K562 (cell line): ENCODE data around the gene C15orf61. TPM values are rescaled to one million over a fixed set of nuclear protein-coding genes. Genes with fewer than 3 reads are reported as not detected.

ENCODE experiments used
- HMG20B ChIP-seq: fragments of 250-450 bp; sonication (Bioruptor Pico); IDR thresholded peaks from 2 replicates; pipeline ENCODE4 v1.5.0; 2021; ENCODE audit warnings: mild to moderate bottlenecking
- HNRNPUL1 ChIP-seq: fragments of 200-400 bp; formaldehyde crosslinking; IDR thresholded peaks from 2 replicates; pipeline ENCODE4 v1.6.1; 2017; ENCODE audit warnings: low read length
- OTX1 ChIP-seq: fragments of 450-650 bp; formaldehyde crosslinking; IDR thresholded peaks from 2 replicates; pipeline ENCODE4 v1.4.0; 2022; ENCODE audit warnings: mild to moderate bottlenecking
- SMC3 ChIP-seq: conservative IDR thresholded peaks from 2 replicates; pipeline ENCODE4 v1.6.1; 2011; ENCODE audit warnings: low read depth, low read length, improper control_type of control experiment; ENCODE audit not compliant: insufficient read depth
- TEAD2 ChIP-seq: fragments of 450-650 bp; IDR thresholded peaks from 2 replicates; pipeline ENCODE4 v1.6.1; 2016; ENCODE audit warnings: missing genetic modification characterization, control low read depth, missing compliant biosample characterization
- polyA plus RNA-seq, 8 experiments: library from polyadenylated mRNA; depleted of rRNA in 4 of 8; stranded (reverse) in 5 of 8; unstranded in 3 of 8; fragments of >200 nt; fragmentation: Nextera tagmentation in 2 of 8; fragmentation: Illumina TruSeq in 1 of 8; extraction: Ambion mirVana in 2 of 8; extraction: Trizol in 1 of 8; gene quantifications; 2 replicates each; pipeline versions ENCODE4 v1.2.1 to v1.2.3, GENCODE V29; 2011 to 2014; ENCODE audit warnings: inconsistent platforms in 1 of 8, missing spikeins in 1 of 8
- total RNA-seq, 7 experiments: library from RNA; depleted of rRNA in 6 of 7; stranded (reverse); fragments of >200 nt in 6 of 7; fragmentation: Illumina TruSeq in 2 of 7; extraction: Trizol in 2 of 7; gene quantifications; 2 replicates each; pipeline versions ENCODE4 v1.2.1 to v1.2.3, GENCODE V29; 2011 to 2021; ENCODE audit warnings: low replicate concordance in 1 of 7
- TF ChIP-seq, protein P1 (sequence below), 2 experiments: fragments of 450-650 bp; IDR thresholded peaks; 2 replicates each; pipeline ENCODE4 v1.6.1; 2018; ENCODE audit warnings: mild to moderate bottlenecking in 2 of 2, low read depth in 1 of 2; ENCODE audit not compliant: partially characterized antibody in 2 of 2
- TF ChIP-seq, protein P2 (sequence below), 3 experiments: fragments of 200-800 bp in 1 of 3; sonication (Bioruptor generic) in 1 of 3; sonication (generic) in 1 of 3; formaldehyde crosslinking in 1 of 3; IDR thresholded peaks; 2 replicates each; pipeline versions ENCODE4 v1.6.1 to v1.8.0; 2016 to 2022; ENCODE audit warnings: mild to moderate bottlenecking in 2 of 3, missing compliant biosample characterization in 2 of 3, missing genetic modification characterization in 2 of 3, missing genetic modification reagents in 1 of 3
- TF ChIP-seq, protein P3 (sequence below): fragments of 250-450 bp; sonication (Bioruptor Pico); IDR thresholded peaks from 2 replicates; pipeline ENCODE4 v1.4.0; 2020; ENCODE audit warnings: mild to moderate bottlenecking

Gene C15orf61
- total and polyA plus RNA-seq, 9 of the 15 experiments (the other 6 are each of a cell fraction or from before 2014, with no cell fraction given) = 1.6 to 10.5 (median 4.3) TPM

DNA sequence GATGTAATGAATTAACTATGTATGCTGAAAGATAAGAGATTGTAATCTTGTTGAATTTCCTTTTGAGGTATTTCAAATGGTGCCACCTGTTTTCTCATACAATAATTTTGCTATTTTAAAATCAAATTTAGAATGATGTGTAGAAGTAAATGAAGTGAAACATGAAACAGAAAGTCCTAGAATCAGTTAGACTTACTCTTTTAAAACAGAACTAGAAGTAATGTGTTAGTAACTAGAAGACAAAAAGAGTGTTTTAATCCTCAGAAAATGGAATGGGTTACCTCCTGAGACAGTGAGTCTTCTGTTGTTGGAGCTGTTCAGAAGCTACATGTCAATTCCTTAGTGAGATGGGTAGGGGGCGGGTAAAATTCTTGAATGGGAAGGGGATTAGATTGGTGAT, 13.4 kb downstream of the C15orf61 start (continued):
- TF ChIP-seq, protein P1, sequence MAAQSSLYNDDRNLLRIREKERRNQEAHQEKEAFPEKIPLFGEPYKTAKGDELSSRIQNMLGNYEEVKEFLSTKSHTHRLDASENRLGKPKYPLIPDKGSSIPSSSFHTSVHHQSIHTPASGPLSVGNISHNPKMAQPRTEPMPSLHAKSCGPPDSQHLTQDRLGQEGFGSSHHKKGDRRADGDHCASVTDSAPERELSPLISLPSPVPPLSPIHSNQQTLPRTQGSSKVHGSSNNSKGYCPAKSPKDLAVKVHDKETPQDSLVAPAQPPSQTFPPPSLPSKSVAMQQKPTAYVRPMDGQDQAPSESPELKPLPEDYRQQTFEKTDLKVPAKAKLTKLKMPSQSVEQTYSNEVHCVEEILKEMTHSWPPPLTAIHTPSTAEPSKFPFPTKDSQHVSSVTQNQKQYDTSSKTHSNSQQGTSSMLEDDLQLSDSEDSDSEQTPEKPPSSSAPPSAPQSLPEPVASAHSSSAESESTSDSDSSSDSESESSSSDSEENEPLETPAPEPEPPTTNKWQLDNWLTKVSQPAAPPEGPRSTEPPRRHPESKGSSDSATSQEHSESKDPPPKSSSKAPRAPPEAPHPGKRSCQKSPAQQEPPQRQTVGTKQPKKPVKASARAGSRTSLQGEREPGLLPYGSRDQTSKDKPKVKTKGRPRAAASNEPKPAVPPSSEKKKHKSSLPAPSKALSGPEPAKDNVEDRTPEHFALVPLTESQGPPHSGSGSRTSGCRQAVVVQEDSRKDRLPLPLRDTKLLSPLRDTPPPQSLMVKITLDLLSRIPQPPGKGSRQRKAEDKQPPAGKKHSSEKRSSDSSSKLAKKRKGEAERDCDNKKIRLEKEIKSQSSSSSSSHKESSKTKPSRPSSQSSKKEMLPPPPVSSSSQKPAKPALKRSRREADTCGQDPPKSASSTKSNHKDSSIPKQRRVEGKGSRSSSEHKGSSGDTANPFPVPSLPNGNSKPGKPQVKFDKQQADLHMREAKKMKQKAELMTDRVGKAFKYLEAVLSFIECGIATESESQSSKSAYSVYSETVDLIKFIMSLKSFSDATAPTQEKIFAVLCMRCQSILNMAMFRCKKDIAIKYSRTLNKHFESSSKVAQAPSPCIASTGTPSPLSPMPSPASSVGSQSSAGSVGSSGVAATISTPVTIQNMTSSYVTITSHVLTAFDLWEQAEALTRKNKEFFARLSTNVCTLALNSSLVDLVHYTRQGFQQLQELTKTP (IDR thresholded peaks at IDR 0.05; ENCODE audit: low read depth in 1 of 2, partially characterized antibody in 2 of 2) = no peak
- TF ChIP-seq, protein P2, sequence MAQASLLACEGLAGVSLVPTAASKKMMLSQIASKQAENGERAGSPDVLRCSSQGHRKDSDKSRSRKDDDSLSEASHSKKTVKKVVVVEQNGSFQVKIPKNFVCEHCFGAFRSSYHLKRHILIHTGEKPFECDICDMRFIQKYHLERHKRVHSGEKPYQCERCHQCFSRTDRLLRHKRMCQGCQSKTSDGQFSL (CRISPR knock-in tag; IDR thresholded peaks at IDR 0.05) = no peak
- TF ChIP-seq, protein P2 (tag; IDR thresholded peaks at IDR 0.05) = no peak
- TF ChIP-seq HMG20B = no peak
- TF ChIP-seq HNRNPUL1 = no peak
- TF ChIP-seq TEAD2 (tag) = no peak
- TF ChIP-seq SMC3 = no peak
- TF ChIP-seq OTX1 (CRISPR knock-in tag) = no peak
- TF ChIP-seq, protein P3, sequence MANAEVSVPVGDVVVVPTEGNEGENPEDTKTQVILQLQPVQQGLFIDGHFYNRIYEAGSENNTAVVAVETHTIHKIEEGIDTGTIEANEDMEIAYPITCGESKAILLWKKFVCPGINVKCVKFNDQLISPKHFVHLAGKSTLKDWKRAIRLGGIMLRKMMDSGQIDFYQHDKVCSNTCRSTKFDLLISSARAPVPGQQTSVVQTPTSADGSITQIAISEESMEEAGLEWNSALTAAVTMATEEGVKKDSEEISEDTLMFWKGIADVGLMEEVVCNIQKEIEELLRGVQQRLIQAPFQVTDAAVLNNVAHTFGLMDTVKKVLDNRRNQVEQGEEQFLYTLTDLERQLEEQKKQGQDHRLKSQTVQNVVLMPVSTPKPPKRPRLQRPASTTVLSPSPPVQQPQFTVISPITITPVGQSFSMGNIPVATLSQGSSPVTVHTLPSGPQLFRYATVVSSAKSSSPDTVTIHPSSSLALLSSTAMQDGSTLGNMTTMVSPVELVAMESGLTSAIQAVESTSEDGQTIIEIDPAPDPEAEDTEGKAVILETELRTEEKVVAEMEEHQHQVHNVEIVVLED (CRISPR knock-in tag) = no peak
